HG03565 (cell line): ENCODE results near the gene GBP7.
A peak's percentile ranks its signal among the peaks of the same experiment; 100 is the strongest.
"Not testable (repeated sequence)": the region's sequence is repeated elsewhere in the genome, so short reads cannot be mapped to it uniquely, and the experiment has no call there.

Experiments used
- ATAC-seq: cut with Tn5 transposase; IDR thresholded peaks from one replicate; pipeline ENCODE4 v1.9.1; 2021; ENCODE audit warnings: mild to moderate bottlenecking, moderate library complexity; ENCODE audit not compliant: unreplicated experiment

Gene GBP7

DNA sequence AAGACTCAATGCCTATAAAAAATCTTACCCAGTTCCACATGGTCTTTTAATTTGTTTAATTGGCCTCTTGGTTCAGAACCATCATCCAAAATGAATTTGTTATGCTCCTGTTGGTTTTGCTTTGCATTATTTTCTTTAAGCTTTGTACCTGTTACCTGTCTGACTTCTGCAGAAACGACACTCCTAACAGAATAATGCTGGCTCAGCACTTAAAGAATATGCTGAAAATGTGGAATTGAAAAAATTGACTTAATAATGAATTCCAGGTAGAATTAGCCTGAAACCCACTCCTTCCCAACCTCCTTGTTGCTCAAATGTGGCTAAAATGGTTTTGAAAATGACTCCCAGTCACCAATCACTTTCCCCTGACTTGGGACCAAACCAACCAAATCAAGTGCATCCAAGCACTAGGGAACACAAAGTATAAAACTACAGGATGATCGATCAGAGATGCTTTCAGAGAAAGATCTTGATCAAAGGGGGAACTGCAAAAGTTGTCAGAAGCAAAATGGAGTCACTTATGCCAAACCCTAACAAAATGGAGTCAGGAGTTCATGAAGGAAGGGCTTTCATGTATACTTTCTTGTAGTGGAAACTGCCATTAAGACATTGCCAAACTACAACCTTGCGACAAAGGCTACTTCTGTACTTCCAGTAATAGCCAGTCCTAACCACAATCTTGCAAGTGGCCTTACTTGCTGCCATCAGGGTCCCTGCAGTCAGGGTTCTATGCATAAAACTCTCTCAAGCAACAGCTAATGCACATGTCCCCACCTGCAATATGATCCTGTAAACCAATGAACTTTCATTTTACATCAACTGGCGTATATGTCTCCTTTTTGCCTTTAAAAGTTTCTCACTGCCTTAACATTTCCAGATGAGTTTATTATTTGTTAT lies 5.4 kb downstream of the GBP7 start:
- ATAC-seq: no peak

DNA sequence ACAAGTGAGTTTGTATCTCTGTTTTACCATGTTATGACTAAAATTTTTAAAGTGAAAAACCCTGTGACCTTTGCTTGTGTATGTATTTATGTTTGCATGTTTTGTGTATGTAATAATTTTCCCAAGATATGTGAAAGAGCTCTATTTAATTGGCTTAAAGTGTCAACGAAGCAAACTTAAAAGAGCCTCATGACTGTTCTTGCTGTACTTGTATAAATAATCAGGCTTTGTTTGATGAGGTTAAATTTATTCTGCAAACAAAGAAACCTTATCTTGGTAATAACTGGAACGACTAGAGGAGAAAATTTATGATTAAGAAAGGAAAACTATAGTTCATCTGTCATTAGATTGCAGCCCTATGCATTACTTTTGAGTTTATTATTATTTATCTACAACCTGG lies 6.6 kb downstream of the GBP7 start:
- no peak for ATAC-seq

DNA sequence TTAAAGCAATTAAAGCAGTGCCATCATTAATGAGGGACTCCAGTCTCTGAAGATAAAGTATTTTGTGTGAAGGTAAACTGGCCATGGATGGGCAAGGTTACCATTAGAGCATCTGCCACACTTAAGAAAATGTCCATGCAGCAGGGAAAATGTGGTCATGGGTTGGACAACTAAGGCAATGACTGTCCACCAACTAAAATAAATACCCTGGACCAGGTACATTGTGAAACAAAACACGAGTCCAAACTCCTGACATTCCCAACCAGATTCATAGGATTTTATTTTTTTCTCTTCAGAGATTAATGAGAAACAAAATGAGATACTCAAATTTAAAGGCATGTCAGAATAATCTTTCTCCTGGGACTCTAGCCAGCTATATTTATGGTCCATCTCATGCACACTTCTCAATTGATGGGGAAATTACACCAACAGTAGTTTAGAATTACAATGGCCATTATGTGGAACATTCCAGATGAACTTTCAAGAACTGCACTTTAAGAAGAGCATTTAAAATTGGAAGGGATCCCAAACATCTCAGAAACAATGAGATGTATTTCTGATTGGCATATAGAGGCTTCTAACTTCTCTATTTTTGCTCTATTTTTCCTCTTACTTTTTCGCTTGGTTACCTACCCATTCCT lies 8.1 kb downstream of the GBP7 start:
- no peak for ATAC-seq

- no peak for ATAC-seq
Observed at GRCh38 chr1:89166705-89167104, 9.1 kb downstream of the GBP7 start.

GRCh38 chr1:89165811-89166210 lies 10.0 kb downstream of the GBP7 start:
- no peak for ATAC-seq

- no peak for ATAC-seq
Observed at GRCh38 chr1:89151047-89151446, 24.8 kb downstream of the GBP7 start.

DNA sequence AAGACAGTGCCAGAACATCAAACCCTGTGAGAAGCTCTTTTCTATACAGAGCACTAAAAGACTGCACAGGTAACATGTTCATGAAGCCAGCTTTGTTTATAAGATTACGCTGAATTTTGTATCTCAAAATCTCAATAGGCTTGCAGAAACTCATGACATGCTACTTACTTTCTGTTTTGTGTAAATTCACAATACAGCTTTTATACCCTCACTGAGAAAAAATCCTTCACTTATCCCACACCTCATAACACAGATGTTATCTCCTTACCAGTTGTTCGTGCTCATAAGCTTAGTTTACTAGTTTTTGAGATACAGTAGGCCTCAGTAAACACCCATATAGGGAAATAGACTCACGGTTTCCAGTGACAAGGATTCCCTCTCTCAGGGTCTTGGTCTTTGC lies 25.8 kb downstream of the GBP7 start:
- no peak for ATAC-seq

DNA sequence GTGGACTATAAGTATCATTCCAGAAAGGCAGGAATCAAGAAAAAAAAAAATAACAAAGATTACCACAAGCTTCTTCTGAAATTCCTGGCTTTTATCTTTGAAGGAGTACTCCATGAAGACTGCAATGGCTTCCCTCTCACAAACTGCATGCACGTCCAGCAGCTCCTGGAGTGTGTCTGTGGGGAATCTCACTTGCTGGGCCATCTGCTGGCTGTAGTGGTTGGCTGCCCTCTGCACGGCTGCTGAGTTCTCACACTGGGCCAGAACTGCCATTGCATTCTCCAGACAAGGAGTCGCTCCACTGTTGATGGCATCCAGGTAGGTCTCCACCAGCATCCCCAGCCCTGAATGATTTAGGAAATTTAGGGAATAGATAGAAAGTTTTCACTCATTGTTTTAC lies 26.6 kb downstream of the GBP7 start:
- ATAC-seq: no peak

- ATAC-seq: no peak
Observed at GRCh38 chr1:89147678-89148658, 27.8 kb downstream of the GBP7 start.

DNA sequence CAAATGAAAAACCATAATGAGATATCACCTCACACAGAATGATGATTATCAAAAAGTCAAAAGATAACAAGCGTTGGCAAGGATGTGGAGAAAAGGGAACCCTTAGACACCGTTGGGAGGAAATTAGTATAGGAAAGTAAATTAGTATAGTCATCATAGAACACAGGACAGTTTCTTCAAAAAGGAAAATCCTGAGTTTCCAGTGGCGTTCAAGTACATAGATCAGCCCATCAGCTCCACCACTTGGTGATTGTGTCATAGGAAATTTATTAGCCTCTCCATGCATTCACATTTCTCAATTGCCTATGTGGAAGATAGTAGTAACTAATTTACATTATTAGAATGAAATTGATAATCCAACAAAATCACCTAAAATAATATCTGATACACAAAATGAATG lies 29.1 kb downstream of the GBP7 start:
- no peak for ATAC-seq

DNA sequence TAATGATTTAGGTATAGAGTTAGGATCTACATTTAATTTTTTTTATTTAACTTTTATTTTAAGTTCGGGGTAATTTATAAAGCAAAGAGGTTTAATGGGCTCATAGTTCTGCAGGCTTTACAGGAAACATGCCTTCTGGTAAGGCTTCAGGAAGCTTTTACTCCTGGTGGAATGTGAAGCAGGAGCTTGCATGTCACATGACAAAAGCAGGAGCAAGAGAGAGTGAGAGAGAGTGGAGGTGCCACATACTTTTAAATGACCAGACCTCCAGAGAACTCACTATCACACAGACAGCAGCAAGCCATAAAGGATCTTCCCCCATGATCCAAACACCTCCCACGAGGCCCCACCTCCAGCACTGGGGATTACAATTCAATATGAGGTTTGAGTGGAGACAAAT lies 32.3 kb downstream of the GBP7 start:
- no peak for ATAC-seq

GRCh38 chr1:89142160-89142559 lies 33.6 kb downstream of the GBP7 start:
- ATAC-seq: no peak

DNA sequence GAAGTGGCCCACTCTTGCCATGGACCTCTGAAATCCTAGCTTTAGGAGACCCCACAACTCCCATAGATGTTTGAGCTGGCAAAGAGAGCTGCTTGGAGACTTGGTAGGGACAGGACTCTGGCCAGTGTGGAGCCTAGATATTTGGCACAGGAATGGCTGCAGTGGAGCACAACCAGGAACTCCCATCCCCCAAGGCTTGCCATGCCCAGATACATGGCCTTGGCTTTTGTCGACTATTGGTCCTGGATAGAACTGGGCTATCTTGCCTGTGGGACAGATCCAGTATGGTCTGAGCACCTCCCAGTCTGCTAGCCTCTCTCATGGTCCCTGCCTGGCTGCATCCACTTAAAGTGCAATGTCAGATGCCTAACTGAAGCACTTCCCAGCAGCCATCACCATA lies 42.1 kb downstream of the GBP7 start:
- no peak for ATAC-seq

DNA sequence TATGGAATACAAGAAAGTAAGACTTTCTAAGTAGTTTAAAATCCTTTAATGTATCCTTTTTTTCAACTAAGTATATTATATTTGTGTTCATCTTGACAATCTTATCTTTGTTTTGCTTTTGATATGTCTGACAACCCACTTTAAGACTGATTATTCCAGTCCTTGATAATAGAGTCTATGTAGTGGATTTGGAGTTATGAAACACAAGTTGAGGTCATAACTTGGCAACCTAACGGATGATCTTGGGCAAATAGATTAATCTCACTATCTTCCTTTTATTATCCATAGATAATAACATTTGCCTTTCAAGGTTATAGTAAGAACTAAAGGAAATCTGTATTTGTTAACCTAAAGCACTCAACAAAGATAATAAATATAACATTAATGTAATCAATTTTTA lies 45.1 kb downstream of the GBP7 start:
- no peak for ATAC-seq

- no peak for ATAC-seq
Observed at GRCh38 chr1:89129911-89130310, 45.9 kb downstream of the GBP7 start.

DNA sequence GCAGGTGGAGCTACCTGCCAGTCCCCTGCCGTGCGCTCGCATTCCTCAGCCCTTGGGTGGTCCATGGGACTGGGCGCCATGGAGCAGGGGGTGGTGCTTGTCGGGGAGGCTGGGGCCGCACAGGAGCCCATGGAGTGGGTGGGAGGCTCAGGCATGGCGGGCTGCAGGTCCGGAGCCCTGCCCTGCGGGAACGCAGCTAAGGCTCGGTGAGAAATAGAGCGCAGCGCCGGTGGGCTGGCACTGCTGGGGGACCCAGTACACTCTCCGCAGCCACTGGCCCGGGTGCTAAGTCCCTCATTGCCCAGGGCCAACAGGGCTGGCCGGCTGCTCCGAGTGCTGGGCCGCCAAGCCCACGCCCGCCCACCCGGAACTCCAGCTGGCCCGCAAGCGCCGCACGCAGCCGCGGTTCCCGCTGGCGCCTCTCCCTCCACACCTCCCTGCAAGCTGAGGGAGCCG lies 47.8 kb downstream of the GBP7 start:
- not testable (repeated sequence) for ATAC-seq

- ATAC-seq: not testable (repeated sequence)
Observed at GRCh38 chr1:89126602-89127565, 48.9 kb downstream of the GBP7 start.

DNA sequence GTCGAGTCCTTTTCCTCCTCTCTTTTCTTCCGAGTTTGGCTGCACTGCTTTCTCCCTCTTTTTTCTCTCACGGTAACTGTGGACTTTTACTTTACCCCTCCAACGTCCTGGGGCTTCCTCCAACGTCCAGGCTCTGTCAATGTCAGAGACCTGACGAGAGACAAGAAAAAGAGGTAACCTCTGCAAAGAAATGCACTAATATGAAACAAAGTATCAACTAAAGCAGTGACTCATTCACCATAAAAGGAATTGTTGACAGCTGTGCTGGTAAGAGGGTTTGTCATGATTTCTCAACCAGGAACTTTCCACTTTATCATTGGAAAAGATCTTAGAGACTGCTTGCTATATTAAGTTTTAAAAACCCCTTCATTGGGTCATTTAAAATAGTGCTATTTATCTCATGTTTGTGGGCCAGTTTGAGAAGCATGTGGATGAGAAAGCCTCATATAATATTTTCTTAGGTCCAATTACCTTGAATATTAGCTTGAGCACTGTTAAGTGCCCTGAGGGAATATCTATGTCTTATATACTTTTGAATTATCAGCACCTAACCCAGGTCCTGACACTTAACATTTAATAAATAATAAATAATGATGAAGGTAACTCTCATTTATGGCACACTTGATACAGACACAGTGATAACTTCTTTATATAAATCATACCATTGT lies 49.8 kb downstream of the GBP7 start, which contains the start of gene GBP2:
Gene GBP2, minus strand, starts transcription at position 202 of the 668 bp plus-strand sequence. CDS start 4,148 bp downstream, outside the sequence.
- ATAC-seq: peak; percentile 63

DNA sequence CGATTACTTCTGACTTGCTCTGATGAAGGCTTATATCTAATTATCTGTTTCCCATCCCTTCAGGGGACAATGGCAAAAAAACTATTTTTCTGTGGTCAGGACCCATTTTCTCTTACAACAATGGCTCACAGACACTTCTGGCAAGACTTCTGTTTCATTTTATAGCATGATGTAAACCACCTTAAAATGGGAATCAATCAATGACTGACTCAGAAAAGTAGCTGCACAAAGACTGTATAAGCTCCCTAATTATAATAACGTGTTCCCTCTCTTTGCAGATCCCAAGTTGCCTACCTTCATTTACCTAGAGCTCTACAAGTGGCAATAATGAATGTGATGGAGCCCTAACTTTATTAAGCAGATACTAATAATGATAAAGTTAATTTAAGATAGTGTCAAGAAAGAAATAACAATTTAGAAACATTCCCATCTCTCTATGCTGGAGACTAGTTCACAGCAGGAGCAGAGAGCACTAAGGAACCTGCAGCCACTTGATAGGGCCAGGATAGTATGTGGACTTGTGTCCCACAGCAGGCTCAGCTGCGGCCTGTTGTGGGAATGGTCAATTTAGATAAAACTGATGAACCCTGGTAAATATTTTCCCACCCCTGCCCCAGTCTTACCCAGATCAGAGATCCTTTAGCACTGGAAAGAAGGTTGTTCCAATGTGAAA lies 50.4 kb downstream of the GBP7 start:
- ATAC-seq: peak; percentile 3
